CD4-positive, alpha-beta T cell treated with Interleukin-6 for 4 hours (primary cell): ENCODE results near the gene LGALS3BP.
"Not testable (repeated sequence)": the region's sequence is repeated elsewhere in the genome, so short reads cannot be mapped to it uniquely, and the experiment has no call there.

Source experiments
- DNase-seq: peaks from one replicate; pipeline ENCODE4 v3.0.0-alpha.2; 2020; ENCODE audit warnings: mixed read lengths

Gene LGALS3BP

GRCh38 chr17:78962984-78963348 lies 16.8 kb downstream of the LGALS3BP start:
- DNase-seq: not testable (repeated sequence)

GRCh38 chr17:78962345-78962983 lies 17.3 kb downstream of the LGALS3BP start:
- DNase-seq: no peak

GRCh38 chr17:78961571-78961970 lies 18.2 kb downstream of the LGALS3BP start:
- DNase-seq: no peak

- no peak for DNase-seq
Observed at GRCh38 chr17:78960928-78961327, 18.8 kb downstream of the LGALS3BP start.

DNA sequence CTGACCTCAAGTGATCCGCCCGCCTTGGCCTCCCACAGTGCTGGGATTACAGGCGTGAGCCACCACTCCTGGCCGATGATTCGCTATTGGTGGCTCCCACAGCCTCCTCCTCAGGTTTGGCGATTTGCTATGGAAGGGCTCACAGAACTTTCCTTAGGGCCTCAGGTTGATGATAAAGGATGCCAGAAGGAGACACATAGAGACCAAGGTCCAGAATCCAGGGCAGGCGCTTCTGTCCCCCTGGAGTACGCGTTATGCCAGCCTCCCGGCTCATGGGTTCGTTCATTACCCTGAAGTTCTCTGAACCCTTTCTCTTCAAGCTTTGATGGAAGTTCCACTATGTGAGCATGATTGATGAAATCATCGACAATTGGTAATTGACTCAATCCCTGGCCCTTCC lies 19.9 kb downstream of the LGALS3BP start:
- no peak for DNase-seq

- DNase-seq: no peak
Observed at GRCh38 chr17:78958641-78959127, 21.0 kb downstream of the LGALS3BP start.

- no peak for DNase-seq
Observed at GRCh38 chr17:78957128-78957527, 22.6 kb downstream of the LGALS3BP start.

DNA sequence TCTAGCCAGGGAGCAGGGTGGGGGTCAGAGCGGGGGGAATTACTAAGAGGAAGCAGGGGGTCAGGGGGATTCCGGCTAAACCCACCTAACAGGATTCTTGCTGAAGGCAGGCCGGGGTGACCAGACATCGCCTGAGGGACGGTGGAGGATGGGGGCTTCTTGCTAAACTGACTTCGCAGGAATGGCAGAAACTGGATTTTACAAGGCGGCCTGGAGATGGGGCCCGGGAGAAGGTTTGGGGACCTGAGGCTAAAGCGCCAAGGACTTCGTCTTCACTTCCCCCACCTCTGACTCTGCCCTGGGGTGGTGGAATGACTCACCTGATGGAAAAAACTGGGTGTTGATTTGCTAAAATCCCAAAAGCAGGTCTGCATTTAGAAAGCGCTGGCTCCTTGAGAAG lies 23.5 kb downstream of the LGALS3BP start:
- no peak for DNase-seq

GRCh38 chr17:78954684-78955083 lies 25.0 kb downstream of the LGALS3BP start:
- DNase-seq: no peak

DNA sequence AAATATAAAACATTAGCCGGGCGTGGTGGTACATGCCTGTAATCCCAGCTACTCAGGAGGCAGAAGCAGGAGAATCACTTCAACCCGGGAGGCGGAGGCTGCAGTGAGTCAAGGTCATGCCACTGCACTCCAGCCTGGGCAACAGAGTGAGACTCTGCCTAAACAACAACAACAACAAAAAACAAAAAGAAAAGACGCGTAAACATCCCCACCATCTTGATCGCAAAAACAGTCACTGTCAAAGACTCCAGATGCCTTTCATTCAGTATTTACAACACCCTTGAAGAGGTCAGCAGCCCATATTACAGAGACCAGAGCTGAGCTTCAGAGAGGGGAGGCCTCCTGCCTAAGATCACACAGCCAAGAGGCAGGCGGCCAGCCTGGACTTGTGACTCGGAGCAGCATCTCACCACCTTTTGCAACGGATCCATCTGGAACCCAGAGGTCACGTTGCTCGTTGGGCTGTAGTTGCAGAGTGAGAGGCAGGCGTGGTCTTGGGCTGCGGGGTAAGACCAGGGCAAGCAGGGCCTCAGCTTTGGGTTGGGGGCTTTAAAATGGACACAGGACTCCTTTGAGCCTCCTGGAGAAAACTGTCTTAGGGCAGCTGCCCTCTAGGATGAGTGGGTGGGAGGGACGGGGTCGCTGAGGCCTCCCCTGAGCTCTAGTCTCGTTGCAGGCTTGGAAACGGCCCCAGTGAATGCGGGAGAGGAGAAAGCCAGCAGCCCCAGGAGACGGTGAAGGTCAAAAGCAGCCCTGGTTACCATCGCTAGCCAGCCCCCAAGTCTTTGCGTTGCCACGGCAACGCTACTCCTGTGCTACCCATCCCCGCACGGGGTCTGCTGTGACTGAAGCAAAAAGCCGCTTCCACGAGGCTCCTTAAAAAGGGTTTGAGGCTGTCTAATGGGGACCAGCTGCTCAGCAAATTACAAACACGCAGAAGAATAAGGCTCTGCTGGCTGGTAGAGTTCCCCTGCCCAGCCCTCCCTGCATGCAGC lies 26.1 kb downstream of the LGALS3BP start:
- no peak for DNase-seq

GRCh38 chr17:78952706-78953105 lies 27.0 kb downstream of the LGALS3BP start:
- no peak for DNase-seq

- DNase-seq: no peak
Observed at GRCh38 chr17:78951967-78952551, 27.7 kb downstream of the LGALS3BP start.

DNA sequence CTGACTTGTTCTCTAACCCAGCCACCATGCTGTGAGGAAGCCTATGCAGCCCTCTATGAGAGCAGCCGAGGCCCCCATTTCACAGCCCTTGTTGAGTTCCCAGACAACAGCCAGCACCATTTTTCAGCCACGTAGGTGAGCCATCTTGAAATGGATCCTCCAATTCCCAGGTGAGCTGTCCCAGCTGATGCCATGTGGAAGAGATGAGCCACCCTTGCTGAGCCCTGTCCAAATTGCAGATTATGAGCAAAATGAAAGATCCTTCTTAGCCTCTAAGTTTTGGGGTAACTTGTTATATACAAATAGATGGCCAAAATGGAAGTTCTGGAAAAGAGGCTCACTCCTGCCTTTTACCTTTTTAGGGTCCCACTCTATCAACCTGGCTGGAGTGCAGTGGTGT lies 28.9 kb downstream of the LGALS3BP start:
- DNase-seq: no peak

GRCh38 chr17:78947235-78948149 lies 32.2 kb downstream of the LGALS3BP start:
- no peak for DNase-seq

DNA sequence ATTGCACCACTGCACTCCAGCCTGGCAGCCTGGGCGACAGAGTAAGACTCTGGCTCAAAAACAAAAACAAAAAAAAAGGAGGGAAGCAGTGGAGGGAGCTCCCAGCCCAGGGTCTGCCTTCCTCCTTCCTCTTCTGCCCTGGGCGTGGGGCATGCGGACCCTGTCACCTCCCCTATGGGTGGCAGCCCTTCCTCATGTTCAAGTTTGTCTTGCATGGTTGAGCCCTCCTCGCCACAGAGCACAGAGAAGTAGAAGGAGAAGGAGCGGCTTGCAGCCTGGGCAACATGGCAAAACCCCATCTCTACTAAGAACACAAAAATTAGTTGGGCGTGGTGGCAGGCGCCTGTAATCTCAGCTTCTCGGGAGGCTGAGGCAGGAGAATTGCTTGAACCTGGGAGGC lies 33.1 kb downstream of the LGALS3BP start:
- DNase-seq: no peak

GRCh38 chr17:78946131-78946530 lies 33.6 kb downstream of the LGALS3BP start:
- no peak for DNase-seq

GRCh38 chr17:78945455-78945854 lies 34.3 kb downstream of the LGALS3BP start:
- not testable (repeated sequence) for DNase-seq

- no peak for DNase-seq
Observed at GRCh38 chr17:78944956-78945355, 34.8 kb downstream of the LGALS3BP start.

DNA sequence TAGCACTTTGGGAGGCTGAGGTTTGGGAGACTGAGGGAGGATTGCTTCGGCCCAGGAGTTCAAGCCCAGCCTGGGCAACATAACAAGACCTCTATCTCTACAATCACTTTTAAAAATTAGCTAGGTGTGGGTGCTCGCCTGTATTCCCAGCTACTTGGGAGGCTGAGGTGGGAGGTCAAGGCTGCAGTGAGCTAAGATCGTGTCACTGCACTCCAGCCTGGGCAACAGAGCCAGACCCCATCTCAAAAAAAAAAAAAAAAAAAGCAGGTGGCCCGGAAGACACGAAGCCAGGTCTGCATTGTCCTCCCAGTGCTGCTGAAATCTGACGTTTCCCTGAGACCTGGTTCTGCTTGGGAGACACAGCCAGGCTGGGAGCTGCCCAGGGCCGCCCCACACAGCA lies 35.7 kb downstream of the LGALS3BP start:
- no peak for DNase-seq

GRCh38 chr17:78940708-78941107 lies 39.0 kb downstream of the LGALS3BP start:
- DNase-seq: no peak

- DNase-seq: no peak
Observed at GRCh38 chr17:78940258-78940657, 39.5 kb downstream of the LGALS3BP start.

- DNase-seq: no peak
Observed at GRCh38 chr17:78939615-78940014, 40.1 kb downstream of the LGALS3BP start.

GRCh38 chr17:78937561-78937960 lies 42.2 kb downstream of the LGALS3BP start:
- DNase-seq: no peak
